ENCODE measurements around the gene SBF2.

Gene SBF2

DNA sequence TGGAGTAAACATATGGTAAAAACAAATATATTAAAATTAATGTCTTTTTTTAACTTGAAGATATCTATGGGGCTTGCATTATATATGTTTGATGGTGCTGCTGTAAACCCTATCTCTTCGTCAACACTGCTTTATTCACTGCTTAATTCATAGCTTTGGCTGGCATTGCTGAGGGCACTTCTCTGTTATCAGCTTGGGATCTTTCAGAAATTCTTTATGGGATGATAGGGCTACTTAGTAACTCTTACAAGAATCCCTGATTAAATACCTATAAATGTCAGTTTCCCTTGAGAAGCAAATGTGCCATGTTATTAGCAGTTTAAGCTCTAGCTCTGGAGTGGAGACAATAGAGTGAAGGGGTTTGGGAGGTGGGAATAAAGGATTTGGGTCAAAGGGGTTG is 517.8 kb downstream of the SBF2 start:
- no peak for DNase-seq (ENCODE audit: low read depth, low spot score)

DNA sequence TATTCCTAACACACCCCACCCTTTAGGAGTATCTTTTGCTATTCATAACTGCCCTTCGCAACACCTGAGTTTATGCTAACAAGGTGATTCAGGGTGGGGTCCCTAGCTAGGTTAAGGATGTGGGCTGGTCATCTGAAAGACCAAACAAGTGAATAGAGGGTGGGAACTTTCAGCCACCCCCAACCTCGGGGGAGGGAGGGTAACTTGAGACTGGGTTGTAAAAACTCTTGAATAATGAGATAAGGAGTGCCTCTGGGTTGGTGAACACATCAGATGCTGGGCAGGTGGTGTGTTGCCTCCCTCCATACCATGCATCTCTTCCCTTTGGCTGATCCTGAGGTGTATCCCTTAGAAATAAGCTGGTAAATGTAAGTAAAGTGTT is 518.6 kb downstream of the SBF2 start:
- no peak for DNase-seq (ENCODE audit: low read depth, low spot score)

DNA sequence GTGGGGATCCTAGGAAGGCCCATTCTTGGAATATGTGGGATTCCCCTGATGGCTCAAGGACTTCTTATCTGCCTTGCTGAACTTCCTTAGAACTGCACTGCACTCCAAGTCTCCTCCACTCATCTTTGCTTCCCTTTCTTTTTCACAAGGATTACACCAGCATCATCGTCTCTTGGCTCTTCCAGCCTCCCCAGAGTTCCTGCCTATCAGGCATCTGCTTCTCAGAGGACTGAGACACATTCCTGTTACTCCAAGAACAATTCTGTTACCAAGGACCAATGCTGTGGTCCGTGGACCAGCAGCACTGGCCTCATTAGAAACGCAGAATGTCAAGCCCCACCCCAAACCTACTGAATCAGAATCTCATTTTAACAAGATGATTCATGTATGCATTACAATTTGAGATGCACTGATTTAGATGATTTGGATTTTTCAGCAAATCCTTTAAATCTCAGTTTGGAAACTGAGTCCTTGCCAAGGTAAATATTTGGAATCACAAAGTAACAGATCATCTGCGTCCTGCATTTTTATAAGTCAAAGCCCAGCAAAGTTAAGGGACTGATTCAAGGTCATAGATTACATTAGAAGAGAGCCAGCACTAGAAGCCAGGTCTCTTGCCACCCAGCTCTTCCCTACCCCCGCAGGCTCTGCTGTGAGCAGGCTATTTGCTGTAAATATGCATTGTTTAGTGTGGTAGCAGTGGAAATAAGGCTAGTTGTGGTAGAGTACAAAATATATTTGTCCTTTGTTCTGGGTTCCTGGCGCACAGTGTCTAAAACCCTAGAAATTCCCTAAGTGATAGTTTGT is 519.2 kb downstream of the SBF2 start:
- peak; percentile 91 for DNase-seq (ENCODE audit: low read depth, low spot score)

DNA sequence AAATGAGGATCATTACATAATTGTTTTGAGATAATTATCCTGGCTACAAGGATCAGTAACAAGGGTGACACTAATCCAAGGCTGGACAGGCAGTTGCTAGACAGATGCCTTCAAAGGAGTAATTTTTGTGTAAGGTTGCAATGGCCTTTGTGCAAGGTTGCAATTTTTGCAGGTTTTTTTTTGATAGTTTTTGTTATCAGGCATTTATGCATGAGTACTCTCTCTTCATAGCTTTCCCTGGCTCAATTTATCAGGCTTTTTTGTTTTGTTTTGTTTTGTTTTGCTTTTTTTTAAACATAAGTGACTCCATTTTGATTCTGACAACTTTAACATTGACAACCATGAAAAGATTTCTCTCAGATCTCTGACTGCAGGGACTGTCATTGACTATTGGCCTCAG is 519.9 kb downstream of the SBF2 start:
- DNase-seq (ENCODE audit: low read depth, low spot score), result no peak

DNA sequence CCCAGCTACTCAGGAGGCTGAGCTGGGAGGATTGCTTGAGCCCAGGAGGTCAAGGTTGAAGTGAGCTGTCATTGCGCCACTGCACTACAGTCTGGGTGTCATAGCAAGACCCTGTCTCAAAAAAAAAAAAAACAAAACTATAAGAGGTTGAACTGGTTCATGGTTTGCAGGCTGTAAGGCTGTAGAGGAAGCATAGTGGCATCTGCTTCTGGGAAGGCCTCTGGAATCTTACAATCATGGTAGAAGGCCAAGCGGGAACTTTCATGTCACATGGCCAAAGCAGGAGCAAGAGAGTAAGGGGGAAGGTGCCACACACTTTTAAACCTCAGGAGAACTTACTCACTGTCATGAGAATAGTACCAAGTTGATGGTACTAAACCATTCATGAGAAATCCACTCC is 520.5 kb downstream of the SBF2 start:
- no peak for DNase-seq (ENCODE audit: low read depth, low spot score)

DNA sequence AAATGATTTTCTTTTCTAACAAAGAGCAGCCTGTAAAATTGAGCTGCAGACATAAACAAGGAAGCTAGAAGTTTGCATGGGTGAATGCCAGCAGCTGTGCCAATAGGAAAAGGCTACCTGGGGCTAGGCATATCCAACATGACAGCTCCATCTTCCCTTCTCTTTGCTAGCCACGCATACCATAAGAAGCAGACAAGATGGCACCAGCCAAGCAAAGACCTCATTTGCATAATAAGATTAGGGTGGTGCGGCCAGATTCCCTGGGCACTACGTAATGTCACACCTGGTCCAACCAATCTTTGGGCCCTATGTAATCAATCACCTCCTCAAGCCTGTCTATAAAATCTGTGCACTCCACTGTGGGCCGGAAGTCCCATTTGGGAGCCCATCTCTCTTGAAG is 521.8 kb downstream of the SBF2 start:
- no peak for DNase-seq (ENCODE audit: low read depth, low spot score)

DNA sequence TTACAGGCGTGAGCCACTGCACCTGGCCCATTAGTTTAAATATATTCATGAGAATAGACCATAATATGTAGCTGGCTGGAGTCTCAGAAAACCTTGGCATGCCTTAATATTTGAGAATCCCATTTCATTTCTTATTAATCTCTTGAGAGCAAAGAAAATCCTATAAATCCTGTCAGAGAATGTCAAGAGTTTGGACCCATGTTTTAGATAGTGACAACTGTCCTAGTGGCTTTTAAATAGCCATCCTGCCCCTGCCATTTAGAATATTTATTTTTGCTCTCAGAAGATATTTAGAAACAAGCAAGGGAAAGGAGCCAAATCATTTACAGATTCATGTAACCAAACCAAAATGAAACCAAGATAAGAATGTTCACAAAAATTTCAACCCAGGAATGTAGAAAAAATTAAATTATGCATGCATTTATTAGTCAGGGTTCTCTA is 522.9 kb downstream of the SBF2 start:
- no peak for DNase-seq (ENCODE audit: low read depth, low spot score)

DNA sequence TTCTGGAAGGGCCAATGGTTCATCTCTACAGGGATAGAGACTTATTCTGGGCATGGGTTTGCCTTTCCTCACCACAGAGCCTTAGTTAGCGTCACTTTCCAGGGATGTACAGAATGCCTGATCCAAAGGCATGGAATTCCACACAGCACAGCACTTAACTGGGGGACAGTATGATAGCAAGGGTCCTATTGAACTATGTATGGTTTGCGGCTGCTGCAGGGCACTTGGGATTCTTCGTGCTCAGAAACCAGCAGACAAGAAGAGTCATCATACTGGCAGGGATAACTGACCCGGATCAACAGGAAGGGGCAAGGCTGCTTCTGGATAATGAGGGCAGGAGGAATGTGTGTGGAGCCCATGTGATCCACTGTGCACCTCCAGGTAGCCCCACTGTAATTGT is 524.4 kb downstream of the SBF2 start:
- no peak for DNase-seq (ENCODE audit: low read depth, low spot score)

DNA sequence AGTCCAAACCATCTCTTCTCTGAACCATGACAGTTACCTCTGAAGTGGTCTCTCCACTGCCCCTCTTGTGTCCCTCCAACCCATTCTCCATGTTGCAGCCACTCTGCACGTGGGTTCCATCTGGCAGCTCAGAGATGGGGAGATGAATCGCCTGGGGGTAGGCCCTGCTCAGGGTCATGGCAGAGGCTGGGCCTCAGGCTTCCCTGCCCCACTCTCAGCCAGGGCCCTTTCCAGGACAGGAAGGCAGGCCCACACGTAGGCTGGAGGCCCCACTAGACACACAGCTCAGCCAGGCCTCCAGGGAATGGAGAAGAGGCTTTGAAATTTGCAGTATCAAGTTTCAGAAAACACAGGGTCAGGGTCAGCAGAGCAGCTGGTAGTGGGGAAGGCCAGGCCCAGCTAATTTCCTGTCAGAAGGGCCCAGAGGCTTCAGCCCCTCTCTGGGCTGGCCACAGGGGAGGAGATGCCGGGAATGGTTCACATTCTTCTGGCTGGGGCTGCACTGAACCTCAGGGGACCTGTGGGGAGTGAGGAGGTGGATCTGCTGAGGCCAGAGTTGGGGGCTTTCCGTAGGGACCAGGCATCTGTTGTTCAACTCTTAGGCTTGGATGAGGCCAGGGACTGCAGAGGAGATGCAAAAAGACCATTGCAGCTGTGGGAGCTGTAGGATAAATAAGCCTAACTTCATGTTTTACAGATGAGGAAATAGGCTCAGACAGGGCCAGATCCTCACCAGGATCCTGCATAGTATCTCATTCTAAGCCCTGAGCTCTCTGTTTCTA is 528.5 kb downstream of the SBF2 start:
- peak; percentile 88 for DNase-seq (ENCODE audit: low read depth, low spot score)

DNA sequence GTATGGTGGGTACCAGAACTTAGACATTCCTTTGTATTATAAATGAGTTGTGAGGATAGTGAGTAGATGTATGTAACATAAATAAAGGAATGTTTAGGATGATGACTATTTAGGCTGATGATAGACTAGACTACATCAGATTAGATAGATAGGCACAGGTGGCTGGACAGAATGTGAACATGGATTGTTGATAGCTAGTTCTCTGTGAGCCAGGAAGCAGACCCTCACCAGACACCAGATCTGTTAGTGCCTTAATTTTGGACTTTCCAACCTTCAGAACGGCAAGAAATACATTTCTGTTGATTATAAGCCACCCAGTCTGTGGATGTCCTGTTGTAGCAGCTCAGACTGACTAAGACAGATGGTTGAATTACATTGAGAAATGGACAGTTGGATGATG is 530.7 kb downstream of the SBF2 start:
- DNase-seq (ENCODE audit: low read depth, low spot score), result no peak

DNA sequence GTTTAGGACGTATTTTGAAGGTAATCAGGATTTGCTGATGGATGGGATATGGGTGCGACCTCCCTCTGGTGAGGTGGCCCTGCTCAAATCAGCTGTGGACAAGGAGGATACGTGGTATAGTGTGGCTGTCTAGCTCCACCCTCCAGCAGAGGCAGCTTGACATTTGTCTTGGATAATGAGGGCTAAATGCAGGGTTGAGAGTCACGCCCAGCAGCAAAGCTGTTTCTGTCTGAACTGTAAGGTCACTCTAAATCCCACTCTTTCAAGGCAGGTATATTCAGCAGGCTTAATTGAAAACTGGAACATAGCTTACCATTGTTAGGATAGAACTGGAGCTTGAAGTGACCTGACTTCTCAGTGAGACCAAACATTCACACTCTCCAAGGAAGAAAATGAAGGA is 531.5 kb downstream of the SBF2 start:
- DNase-seq (ENCODE audit: low read depth, low spot score), result no peak

DNA sequence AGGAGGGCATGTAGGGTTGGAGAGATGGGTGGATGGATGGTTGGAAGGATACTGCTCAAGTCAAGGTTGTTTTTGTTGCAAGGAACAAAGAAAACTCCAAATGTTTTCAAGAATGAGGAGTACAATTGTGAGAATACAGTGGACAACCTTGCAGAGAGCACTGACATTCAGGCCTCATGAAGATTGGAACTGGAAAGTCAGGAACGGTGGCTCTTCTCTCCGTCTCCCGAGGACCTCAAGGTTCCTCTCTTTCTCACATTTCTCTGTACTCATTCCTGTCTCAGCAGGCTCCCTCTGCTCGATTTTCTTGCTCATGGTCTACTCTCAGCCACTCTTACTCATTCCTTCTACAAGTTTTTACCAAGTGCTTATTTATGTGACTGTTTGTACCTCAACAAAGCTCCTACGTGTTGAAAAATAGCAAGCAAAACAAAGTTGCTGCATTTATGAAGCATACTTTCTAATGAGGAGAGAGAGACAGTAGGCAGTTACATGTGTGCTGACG is 532.5 kb downstream of the SBF2 start:
- no peak for DNase-seq (ENCODE audit: low read depth, low spot score)

DNA sequence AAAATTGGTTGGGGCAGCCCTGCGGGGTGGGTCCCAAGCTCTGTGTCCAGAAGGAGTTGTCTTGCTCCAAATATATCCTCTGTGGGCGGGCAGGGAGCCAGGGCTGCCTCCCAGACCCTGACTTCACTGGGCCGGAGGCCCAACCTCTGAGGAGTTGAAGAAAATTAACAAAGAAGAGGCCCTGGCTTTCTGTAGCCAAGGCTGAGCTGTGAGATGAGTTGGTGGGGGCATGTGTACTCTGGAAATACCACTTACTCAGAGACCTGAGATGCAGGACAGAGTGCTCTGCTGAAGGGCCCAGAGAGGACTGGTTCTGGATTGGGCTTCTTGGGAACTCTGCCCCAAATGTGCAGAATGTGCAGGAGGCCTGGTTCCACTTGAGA is 533.8 kb downstream of the SBF2 start:
- DNase-seq (ENCODE audit: low read depth, low spot score), result peak; percentile 96

DNA sequence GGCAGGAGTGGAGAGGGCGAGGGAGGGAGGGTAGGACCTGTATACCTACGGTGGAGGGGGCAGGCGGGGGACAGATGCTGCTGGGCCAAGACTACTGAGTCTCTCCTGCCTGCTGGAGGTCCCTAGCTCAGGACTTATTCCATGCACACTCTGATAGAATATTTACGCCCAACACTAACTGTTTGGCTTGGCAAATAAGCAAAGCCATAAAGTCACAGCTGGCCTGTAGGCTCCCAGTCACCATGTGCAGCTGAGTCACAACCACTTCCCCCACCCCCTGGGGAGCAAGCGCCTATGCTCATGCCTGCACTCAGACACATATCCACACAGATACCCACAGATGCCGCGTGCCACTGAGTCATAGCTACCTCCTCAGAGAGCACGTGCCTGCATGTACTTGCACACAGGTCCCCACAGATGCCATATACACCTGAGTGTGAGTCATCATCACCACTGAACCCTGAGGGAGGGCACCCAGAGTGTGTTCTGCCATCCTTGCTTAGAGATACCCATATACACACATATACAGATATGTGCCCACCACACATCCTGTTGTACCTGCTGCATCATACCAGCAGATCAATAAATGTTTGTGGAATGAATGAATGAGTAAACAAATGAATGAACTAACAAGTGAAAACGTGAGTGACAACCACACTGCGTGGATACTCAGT is 534.4 kb downstream of the SBF2 start:
- peak; percentile 98 for DNase-seq (ENCODE audit: low read depth, low spot score)

DNA sequence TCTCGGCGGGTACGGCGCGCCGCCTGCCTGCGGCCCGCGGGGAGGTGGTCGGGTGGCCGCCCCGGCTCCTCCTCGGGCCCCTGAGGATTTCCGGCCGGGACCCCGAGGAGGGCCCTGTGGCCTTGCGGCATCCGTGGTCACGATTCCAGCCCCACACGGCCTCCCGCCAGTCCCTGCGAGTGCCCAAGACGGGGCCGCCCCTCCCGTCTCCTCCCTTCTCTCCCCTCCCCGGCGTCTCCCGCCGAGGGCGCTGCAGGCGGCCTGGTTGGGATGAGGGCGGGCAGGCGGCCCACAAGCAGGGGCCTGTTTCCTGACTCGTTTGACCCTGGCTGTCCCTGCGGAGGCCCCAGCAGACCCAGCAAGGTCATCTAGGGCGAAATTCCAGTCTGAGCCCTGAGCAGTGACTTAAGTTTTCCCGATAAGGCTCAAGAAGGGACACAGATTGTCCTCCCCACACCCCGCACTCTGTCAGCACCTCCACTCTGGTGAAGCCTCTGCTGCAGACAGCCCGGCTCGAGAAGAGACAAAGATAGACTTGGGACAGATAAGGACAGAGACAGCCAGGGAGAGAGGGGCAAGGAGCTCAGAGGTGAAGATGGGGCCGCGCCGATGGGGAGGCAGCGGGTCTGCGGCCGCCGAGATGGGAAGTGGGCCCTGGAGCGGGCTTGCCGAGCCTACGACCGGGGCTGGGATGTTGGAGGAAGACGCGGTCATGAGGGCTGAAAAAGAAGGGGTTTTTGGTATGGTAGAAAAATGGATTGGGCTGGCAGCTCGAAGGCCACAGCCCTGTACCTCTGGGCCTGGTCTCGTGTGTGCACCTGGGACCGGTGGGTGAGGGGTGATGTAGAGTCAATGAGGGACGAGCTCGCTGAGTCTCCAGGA is 535.1 kb downstream of the SBF2 start:
- peak; percentile 88 for DNase-seq (ENCODE audit: low read depth, low spot score)

DNA sequence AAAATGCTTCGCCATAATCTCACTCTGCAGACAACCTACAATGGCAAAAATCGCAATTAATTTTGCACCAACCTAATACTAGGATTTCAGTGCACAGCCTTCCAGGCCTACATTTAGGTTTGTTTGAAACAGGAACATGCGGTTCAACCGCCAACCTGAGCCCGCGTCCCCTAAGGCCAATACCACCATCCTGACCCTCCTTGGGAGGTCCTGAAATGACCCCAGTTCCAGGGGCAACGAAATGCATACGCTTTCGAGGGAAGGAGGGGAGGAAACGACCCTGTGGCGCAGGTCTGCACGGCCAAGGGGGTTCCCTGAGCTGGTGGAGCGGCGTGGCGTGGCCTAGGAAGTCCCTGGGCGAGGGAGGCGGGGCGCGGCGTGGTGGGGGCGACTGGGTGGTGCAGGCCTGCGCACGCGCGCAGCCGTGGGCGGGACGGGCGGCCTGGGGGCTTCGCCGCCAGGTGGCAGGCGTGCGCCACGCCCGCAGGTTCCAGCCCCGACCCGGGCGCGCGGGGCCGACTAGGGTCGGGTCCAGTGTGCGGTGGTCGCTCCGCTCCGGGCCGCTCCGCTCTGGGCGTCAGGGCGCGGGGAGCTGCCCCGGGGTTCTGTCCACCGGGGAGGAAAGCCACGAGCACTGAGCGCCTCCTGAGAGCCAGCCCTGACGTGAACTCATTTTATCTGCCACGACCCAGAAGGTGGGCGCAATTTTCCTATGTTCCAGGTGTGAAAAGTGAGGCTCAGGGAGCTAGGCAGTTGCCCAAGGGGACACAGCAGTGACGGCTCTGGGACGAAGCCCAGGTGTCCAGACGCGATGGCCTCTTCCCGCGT is 536.0 kb downstream of the SBF2 start:
- DNase-seq (ENCODE audit: low read depth, low spot score), result peak; percentile 92

DNA sequence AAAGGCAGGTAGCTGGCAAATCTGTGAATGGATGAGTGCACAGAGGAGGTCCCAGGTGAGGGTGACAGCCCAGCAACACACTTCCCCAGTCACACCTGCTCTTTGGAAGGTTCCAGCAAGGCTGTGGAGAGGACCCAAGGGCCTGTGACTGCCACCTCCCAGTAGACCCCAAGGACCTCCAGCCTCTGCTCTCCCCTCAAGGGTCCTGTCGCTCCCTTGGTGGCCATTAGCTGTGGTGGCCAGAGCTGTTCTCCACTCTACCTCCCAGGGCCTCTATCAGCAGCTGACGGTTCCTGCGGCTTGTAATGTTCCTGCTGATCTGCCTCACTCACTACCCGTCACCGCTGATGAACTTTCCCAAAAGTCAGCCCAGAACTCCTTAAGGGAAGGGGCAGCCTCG is 537.1 kb downstream of the SBF2 start:
- no peak for DNase-seq (ENCODE audit: low read depth, low spot score)

DNA sequence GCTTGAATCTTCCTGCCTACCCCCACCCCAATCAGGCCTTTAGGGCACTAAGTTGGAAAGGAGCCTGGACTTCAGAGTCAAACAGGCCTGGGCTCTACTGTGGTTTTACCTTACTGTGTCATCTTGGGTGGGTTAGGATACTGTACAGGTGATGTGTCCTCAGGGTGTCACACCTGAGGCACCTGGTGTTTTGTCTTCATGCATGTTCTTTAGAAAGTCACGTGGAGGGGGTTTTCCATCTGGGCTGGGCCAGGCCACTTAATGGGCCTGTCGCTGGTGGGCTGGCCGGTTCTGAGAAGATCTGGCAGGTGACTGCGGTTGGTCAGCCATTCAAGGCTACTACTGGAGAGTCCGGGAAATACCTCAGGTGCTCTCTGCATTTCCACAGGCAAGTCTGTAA is 537.6 kb downstream of the SBF2 start:
- no peak for DNase-seq (ENCODE audit: low read depth, low spot score)

DNA sequence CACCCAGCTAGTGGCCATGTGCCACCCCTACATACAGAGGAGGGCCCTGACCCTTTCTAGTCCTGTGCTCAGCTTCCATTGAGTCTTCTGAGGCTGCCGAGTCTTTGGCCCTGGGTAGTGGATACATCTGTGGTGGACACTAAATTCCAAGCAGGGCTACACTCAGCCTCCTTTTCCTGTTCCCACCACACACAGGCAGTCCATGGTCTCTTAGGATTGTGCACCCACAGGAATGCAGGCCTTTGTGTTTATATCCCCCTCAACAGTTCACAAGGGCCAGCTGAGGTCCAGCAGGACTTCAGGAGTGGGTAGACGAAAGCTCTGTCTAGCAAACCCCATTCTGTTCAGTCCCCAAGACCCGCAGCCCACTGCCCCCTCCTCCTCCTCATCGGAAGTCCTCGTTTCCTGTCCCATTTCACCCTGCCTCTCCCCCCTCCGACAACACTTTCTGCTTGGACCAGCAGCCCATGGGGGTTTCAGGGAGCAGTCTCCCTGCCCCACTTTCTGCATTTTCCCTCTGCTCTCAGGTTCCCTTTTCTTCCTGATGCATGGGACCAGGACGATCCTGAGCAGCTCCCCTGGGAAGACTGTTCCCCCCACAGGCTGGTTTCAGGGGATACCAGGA is 538.3 kb downstream of the SBF2 start:
- DNase-seq (ENCODE audit: low read depth, low spot score), result peak; percentile 92

DNA sequence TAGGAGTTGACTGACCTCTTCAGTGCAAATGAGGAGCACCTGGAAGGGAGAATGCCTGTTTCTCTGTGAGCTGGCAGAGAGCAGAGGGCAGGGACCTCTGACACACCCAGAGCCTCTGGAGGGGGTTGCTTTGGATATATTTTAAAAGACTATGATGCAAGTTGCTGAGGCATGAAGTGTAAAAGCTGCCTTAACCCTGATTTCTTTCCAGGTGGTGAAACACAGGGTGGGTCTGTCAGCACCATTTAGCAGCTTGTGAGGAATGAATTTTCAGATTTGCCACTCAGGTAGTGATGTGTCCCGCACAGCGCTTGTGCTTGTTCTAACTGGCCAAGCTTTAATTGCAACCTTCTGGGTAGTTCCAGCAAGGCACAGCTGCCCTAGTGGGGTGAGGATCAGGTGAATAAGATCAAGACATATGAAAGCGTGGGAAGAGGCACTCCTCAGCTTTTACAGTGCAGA is 540.0 kb downstream of the SBF2 start:
- no peak for DNase-seq (ENCODE audit: low read depth, low spot score)
